Esophagus squamous epithelium (tissue), 4 donors: ENCODE results near the gene STRBP.

Experiments
- CTCF ChIP-seq, 6 experiments: fragments of 450-650 bp in 4 of 6; fragments of 200-600 bp in 2 of 6; sonication (generic) in 2 of 6; IDR thresholded peaks; one replicate each; pipeline ENCODE4 v1.5.1; 2016 to 2019; ENCODE audit warnings: antibody characterized with exemption in 6 of 6, mild to moderate bottlenecking in 4 of 6, moderate library complexity in 4 of 6
- POLR2A ChIP-seq, 4 donors: fragments of 450-650 bp; IDR thresholded peaks; one replicate each; pipeline ENCODE4 v1.6.1; 2017; ENCODE audit warnings: antibody characterized with exemption in 4 of 4, mild to moderate bottlenecking in 4 of 4, moderate library complexity in 3 of 4

GRCh38 chr9:123232332-123232731 is 36.1 kb downstream of the STRBP start:
- no peak for TF ChIP-seq POLR2A (IDR thresholded peaks at IDR 0.05)
- TF ChIP-seq CTCF (IDR thresholded peaks at IDR 0.05), result no peak
